Measurements from ENCODE around the gene SCUBE1.

DNA sequence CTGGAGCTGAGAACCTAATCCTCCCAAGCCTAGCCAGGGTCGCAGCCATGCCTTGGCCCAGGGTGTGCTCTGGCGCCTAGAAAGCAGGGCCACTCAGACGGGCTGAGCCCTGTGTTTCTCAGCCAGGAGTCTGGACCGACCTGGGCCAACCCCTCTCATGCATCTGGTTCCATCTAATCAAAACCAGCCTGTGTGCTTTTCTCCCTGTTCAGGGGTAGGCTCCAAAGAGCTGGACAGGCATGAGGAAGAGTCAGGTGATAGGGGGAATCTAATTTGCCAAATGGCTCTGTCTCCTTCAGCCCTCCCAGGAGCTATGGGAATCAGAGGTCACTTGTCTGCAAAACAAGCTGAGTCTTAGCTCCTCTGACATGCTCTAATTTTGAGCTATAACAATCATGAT lies 55.7 kb downstream of the SCUBE1 start:
- TF ChIP-seq, protein P1, sequence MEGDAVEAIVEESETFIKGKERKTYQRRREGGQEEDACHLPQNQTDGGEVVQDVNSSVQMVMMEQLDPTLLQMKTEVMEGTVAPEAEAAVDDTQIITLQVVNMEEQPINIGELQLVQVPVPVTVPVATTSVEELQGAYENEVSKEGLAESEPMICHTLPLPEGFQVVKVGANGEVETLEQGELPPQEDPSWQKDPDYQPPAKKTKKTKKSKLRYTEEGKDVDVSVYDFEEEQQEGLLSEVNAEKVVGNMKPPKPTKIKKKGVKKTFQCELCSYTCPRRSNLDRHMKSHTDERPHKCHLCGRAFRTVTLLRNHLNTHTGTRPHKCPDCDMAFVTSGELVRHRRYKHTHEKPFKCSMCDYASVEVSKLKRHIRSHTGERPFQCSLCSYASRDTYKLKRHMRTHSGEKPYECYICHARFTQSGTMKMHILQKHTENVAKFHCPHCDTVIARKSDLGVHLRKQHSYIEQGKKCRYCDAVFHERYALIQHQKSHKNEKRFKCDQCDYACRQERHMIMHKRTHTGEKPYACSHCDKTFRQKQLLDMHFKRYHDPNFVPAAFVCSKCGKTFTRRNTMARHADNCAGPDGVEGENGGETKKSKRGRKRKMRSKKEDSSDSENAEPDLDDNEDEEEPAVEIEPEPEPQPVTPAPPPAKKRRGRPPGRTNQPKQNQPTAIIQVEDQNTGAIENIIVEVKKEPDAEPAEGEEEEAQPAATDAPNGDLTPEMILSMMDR (IDR thresholded peaks at IDR 0.05), result no peak
- TF ChIP-seq POLR2A (IDR thresholded peaks at IDR 0.05), result no peak
